Stimulated activated CD4-positive, alpha-beta T cell treated with anti-CD3 and anti-CD28 coated beads, TNF-alpha, amount 100 ng/mL, for 48 hours (primary cell): ENCODE data around the gene RAB11FIP3.

ENCODE experiments used
- DNase-seq, 3 donors: peaks; one replicate each; pipeline ENCODE4 v3.0.0-alpha.2; 2020; ENCODE audit warnings: low read depth in 3 of 3

Gene RAB11FIP3

GRCh38 chr16:533391-534123, 108.1 kb downstream of the RAB11FIP3 start:
- no peak for DNase-seq

DNA sequence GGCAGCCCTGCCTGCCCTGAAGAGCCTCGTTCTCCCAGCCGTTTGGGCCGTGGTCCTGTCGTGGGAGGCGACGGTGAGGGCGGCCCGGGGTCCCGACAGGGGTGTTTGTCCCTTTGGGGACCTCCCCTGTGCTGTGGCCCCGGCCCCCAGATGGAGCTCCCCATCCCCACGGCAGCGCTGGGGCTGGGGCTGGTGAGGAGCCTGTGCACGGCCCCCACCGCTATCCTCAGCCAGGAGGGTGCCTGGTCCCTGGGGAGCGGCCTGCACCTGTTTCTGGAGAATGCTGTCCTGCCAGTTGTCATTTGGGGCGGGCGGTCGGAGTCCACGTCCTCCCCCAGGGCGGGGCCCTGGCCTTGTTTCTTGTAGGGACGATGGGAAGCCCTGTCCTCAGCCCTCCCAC, 108.7 kb downstream of the RAB11FIP3 start:
- no peak for DNase-seq

- DNase-seq, result no peak
Observed at GRCh38 chr16:534856-535445, 109.5 kb downstream of the RAB11FIP3 start.

- DNase-seq, result no peak
Observed at GRCh38 chr16:535446-536405, 110.3 kb downstream of the RAB11FIP3 start.

DNA sequence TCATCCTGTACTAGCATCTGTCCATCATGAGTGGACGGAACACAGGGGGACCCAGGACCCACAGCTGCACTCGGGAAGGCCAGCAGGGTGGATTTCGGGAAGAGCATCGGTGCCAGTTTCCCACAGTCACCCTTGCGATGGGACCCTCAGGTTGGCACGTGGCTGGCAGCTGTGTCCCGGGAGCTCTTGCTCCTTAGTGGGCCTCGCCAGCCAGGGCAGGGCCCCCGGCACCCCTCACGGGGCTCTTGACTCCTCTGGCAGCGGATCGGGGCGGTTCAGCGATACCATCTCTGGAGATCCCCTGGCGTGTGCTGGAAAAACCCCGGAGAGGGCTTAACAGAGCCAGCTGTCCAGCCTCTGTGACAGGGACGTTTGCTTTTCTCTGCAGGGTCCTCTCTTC, 111.3 kb downstream of the RAB11FIP3 start:
- no peak for DNase-seq

DNA sequence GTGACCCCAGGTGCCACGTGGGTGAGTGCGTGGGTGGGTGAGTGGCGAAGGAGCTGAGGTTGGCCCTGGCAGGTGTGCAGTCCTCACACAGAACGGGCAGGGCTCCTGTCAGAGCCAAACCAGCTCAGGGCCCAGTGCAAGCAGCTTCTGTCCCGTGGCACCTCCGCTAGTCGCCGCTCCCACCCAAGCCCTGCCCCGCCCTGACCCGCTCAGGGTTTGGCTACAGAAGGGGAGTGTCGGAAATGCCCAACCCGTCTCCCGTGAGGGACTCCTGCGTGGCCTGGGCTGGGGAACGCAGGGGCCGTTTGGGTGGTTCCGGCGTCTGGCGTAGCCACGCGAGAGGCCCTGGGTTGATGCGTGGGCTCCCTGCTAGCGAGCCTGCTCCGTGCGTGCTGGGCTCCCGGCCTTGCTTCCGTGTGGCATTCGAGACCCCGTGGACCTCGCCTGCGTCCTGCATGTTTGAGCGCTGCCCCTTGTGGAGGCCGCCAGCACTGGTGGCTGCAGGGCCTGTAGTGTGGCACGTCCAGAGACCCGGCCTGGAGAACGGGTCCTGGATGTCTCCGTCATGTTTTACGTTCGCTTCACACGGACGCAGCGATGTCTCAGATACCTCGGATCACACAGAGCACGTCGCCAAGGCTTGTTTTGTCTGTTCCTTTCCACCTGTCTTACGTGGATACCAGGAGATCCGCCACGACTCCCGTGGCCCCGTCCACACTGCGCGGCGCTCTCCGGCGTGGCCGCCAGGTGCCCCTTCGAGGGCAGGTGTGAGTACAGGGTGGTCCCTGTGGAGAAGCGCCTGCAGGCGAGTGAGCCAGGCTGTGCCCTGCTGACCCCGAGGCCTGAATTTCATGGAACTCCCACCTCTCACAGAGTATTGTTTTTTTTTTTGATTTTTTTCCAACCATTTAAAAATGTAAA, 112.2 kb downstream of the RAB11FIP3 start:
- DNase-seq, result no peak

- no peak for DNase-seq
Observed at GRCh38 chr16:539901-540530, 114.6 kb downstream of the RAB11FIP3 start.

DNA sequence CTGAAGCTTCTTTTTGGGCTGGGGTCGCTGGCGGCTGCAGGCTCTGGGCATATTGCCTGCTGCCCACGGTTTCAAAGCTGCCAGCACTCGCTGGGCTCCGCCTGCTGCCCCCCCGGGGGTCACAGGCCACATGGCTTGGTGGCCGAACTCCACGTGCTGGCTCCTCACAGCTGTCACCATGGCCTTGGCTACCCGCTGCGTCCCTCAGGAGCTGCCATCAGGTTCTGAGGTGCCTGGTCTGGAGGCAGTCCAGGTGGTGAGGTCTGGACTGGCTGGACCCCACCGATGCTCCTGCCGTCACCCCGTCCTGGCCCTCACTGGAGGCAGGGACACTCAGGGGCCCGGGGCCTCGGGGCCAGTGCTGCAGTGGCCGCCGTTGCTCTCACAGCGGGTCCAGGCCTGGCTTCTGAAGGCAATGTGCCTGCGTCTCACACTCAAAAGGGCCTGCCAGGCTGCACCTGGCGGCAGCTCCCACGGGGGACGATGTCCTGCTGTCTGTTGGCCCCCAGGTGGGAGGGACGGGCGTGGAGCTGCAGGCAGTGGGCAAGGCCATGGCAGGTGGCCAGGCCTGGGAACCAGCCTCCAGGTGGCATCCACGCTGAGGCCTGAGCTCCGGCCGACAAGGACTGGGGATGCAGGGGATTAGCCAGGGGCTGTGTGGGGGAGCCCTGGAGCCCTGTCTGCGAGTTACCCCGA, 115.3 kb downstream of the RAB11FIP3 start:
- DNase-seq, result no peak

- DNase-seq, result no peak
Observed at GRCh38 chr16:543301-544164, 118.1 kb downstream of the RAB11FIP3 start.

DNA sequence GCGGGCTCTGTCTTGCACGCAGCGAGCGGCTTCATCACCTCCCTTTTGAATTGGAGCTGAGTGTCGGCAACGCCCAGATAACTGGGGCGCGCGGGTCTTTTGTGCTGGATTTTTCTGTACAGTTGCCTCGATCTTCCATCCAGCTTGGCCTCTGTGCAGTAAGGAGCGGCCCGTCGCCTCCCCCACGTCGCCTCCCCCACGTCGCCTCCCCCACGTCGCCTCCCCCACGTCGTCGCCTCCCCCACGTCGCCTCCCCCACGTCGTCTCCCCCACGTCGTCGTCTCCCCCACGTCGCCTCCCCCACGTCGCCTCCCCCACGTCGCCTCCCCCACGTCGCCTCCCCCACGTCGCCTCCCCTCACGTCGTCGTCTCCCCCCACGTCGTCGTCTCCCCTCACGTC, 119.1 kb downstream of the RAB11FIP3 start:
- DNase-seq, result no peak

DNA sequence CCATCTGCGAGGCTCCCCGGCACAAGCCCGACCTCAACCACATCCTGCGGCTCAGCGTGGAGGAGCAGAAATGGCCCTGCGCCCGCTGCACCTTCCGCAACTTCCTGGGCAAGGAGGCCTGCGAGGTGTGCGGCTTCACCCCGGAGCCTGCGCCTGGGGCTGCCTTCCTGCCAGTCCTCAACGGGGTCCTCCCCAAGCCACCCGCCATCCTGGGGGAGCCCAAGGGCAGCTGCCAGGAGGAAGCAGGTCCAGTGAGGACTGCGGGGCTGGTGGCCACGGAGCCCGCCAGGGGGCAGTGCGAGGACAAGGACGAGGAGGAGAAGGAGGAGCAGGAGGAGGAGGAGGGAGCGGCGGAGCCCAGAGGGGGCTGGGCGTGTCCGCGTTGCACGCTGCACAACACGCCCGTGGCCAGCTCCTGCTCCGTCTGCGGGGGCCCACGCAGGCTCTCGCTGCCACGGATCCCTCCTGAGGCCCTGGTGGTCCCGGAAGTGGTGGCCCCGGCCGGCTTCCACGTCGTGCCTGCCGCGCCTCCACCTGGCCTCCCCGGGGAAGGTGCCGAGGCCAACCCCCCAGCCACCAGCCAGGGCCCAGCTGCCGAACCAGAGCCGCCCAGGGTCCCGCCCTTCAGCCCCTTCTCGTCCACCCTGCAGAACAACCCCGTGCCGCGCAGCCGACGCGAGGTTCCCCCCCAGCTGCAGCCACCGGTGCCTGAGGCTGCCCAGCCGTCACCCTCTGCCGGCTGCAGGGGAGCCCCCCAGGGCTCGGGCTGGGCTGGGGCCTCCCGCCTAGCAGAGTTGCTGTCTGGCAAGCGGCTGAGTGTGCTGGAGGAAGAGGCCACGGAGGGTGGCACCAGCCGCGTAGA, 121.7 kb downstream of the RAB11FIP3 start:
- no peak for DNase-seq

- DNase-seq, result no peak
Observed at GRCh38 chr16:548586-548985, 123.1 kb downstream of the RAB11FIP3 start.

- DNase-seq, result no peak
Observed at GRCh38 chr16:549544-550263, 124.3 kb downstream of the RAB11FIP3 start.

- no peak for DNase-seq
Observed at GRCh38 chr16:551210-551609, 125.8 kb downstream of the RAB11FIP3 start.

GRCh38 chr16:552171-552570, 126.7 kb downstream of the RAB11FIP3 start:
- no peak for DNase-seq

DNA sequence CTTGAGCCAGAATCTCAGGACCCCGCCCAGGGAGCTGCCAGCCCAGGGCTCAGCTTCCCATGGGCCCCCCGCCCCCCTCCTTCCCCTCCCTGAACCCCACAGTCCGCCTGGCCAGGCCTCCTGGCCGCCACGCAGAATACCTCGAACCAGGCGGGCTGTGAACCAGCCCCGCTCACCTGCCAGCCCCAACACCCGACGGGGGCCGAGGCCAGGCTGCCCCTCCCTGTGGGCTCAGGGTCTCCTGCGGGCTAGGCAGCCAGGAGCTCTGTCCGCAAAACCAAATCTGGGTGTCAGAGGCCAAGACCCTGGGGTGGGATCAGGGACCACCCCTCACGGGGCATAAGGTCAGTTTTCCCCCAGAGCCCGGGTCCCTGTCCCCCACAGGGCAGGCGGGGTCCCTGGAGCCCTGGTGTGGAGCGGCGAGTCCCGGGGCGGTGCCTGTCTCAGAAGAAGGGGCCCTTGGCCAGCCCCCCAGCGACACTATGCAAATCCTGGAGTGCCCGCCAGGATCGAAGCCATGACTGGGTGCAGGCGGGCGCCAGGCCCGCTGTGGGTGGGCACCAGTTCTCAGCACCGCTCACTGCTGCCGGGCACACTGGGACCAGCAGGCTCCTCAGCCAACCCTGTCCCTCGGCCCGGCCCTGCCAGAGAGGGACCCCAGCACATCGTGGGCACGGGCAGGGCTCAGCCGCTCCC, 128.3 kb downstream of the RAB11FIP3 start:
- DNase-seq, result no peak

DNA sequence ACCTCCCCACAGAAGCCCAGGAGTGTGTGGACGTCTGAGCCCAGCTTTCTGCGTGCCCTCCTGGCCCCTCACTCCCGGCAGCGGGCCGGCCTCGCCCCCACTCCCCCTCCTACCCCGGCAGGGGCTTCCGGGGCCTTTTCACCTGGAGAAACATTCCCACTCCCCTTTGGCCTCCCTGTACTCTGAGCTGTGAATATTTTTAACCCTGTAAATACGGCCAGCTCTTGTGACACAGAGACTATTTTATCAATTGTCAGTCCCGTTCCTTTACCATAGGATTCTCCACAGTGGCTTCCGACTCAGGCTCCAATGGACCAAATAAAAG, 128.8 kb downstream of the RAB11FIP3 start:
- DNase-seq, result no peak
